Uterus (tissue), 4 donors: ENCODE data around the gene HLA-DMA. TPM values are rescaled to one million over a fixed set of nuclear protein-coding genes. Genes with fewer than 3 reads are reported as not detected.

Source experiments
- DNase-seq, 2 donors: peaks; one replicate each; pipeline ENCODE4 v3.0.0-alpha.2; 2019 to 2020
- H3K27ac ChIP-seq, 2 donors: fragments of 200-600 bp; sonication (generic); 1 replicate in 1 of 2; 2 replicates in 1 of 2; pipeline ENCODE4 v1.5.1; 2016 to 2018
- H3K27me3 ChIP-seq, 2 donors: fragments of 200-600 bp; sonication (generic); one replicate each; pipeline ENCODE4 v1.5.1; 2018 to 2019; ENCODE audit warnings: control low read depth in 1 of 2
- H3K36me3 ChIP-seq, 2 donors: fragments of 200-600 bp; sonication (generic); one replicate each; pipeline ENCODE4 v1.5.1; 2019; ENCODE audit warnings: control low read depth in 1 of 2
- H3K4me1 ChIP-seq, 2 donors: fragments of 200-600 bp; sonication (generic); one replicate each; pipeline ENCODE4 v1.5.1; 2018 to 2019; ENCODE audit warnings: control low read depth in 1 of 2
- H3K4me3 ChIP-seq, 2 donors: fragments of 200-600 bp; sonication (generic); 1 replicate in 1 of 2; 2 replicates in 1 of 2; pipeline ENCODE4 v1.5.1; 2018 to 2019; ENCODE audit warnings: mild to moderate bottlenecking in 1 of 2
- H3K9me3 ChIP-seq, 2 donors: fragments of 200-600 bp; sonication (generic); one replicate each; pipeline ENCODE4 v1.5.1; 2019; ENCODE audit warnings: control low read depth in 1 of 2
- CTCF ChIP-seq, 4 experiments: fragments of 200-600 bp in 2 of 4; fragments of 450-650 bp in 2 of 4; sonication (generic) in 2 of 4; IDR thresholded peaks; one replicate each; pipeline ENCODE4 v1.5.1; 2016 to 2019; ENCODE audit warnings: antibody characterized with exemption in 4 of 4, mild to moderate bottlenecking in 2 of 4, moderate library complexity in 1 of 4
- POLR2A ChIP-seq, 2 donors: fragments of 450-650 bp; IDR thresholded peaks; one replicate each; pipeline ENCODE4 v1.6.1; 2016; ENCODE audit warnings: antibody characterized with exemption in 2 of 2, mild to moderate bottlenecking in 1 of 2, moderate library complexity in 1 of 2
- intact Hi-C: fragments of 100-400 bp; cut with DNase I; formaldehyde crosslinking; loops from one replicate; pipeline ENCODE4 v1.15.1; 2023; ENCODE audit warnings: low total_unique reads
- total RNA-seq, 4 donors: library from RNA; depleted of rRNA in 3 of 4; stranded (reverse); fragments of >200 nt in 3 of 4; gene quantifications; one replicate each; pipeline versions ENCODE4 v1.1.0 to v1.2.4, GENCODE V29; 2014 to 2023
- donor health status: DM: yes; HTN: yes; CAD: no.

Gene HLA-DMA
- total RNA-seq, 4 donors from 2014 or later, result 6.6 to 134 (median 51.7) TPM

GRCh38 chr6:32971581-32972352 is 18.9 kb upstream of the HLA-DMA start:
- TF ChIP-seq POLR2A (IDR thresholded peaks at IDR 0.05) (peak; percentile 90 to 97), CTCF (IDR thresholded peaks at IDR 0.05) (peak in 2 of 4 experiments; percentile 4 to 37)
- intact Hi-C loops, result no loop called here

GRCh38 chr6:32971242-32971580 is 18.3 kb upstream of the HLA-DMA start:
- no peaks in the 10 kb centered on the region for H3K36me3 ChIP-seq
- no peaks in the 10 kb centered on the region for H3K9me3 ChIP-seq
- H3K27ac ChIP-seq, result peak overlapping the region; percentile 98 to 100
- peak overlapping the region; percentile 84 to 87 for H3K4me3 ChIP-seq
- intact Hi-C loops, result no loop called here
- TF ChIP-seq CTCF (IDR thresholded peaks at IDR 0.05), result no peak
- TF ChIP-seq POLR2A (IDR thresholded peaks at IDR 0.05), result no peak
- peaks cover 0 to 8% of the 10 kb centered on the region in 2 donors for H3K4me1 ChIP-seq
- no peaks in the 10 kb centered on the region for H3K27me3 ChIP-seq
- no peak for DNase-seq

More at GRCh38 chr6:32971581-32972352, 18.9 kb upstream of the HLA-DMA start:
- no peaks in the 10 kb centered on the region for H3K36me3 ChIP-seq
- peak overlapping the region; percentile 84 to 87 for H3K4me3 ChIP-seq
- H3K27ac ChIP-seq, result peak overlapping the region; percentile 98 to 100
- DNase-seq, result peak; percentile 100
- H3K9me3 ChIP-seq, result no peaks in the 10 kb centered on the region
- H3K4me1 ChIP-seq, result peaks cover 0 to 6% of the 10 kb centered on the region in 2 donors
- no peaks in the 10 kb centered on the region for H3K27me3 ChIP-seq

- TF ChIP-seq CTCF (IDR thresholded peaks at IDR 0.05) (no peak), POLR2A (IDR thresholded peaks at IDR 0.05) (no peak)
- H3K27ac ChIP-seq, result peak overlapping the region; percentile 98 to 100
- H3K27me3 ChIP-seq, result no peaks in the 10 kb centered on the region
- DNase-seq, result peak; percentile 92
- no peaks in the 10 kb centered on the region for H3K36me3 ChIP-seq
- peak overlapping the region; percentile 84 to 87 for H3K4me3 ChIP-seq
- peaks cover 0 to 8% of the 10 kb centered on the region in 2 donors for H3K4me1 ChIP-seq
- intact Hi-C loops, result no loop called here
- no peaks in the 10 kb centered on the region for H3K9me3 ChIP-seq
Observed at GRCh38 chr6:32970413-32971241, 17.7 kb upstream of the HLA-DMA start.

GRCh38 chr6:32969685-32970412 is 17.0 kb upstream of the HLA-DMA start:
- Histone ChIP-seq H3K4me1 (peaks cover 0 to 8% of the 10 kb centered on the region in 2 donors), H3K27ac (peak overlapping the region; percentile 98 to 100), H3K36me3 (no peaks in the 10 kb centered on the region), H3K9me3 (no peaks in the 10 kb centered on the region), H3K4me3 (peak overlapping the region; percentile 84 to 87), H3K27me3 (no peaks in the 10 kb centered on the region)
- intact Hi-C loops, result no loop called here
- TF ChIP-seq CTCF (IDR thresholded peaks at IDR 0.05) (peak; percentile 37 to 63 (median 43)), POLR2A (IDR thresholded peaks at IDR 0.05) (peak; percentile 18 to 62)
- DNase-seq, result peak; percentile 83 to 96
